NCI-H69 (cell line): ENCODE measurements around the gene SSBP2.

Experiments
- DNase-seq: peaks from one replicate; lab custom pipeline; 2025; lab: John Stamatoyannopoulos, UW

Gene SSBP2

DNA sequence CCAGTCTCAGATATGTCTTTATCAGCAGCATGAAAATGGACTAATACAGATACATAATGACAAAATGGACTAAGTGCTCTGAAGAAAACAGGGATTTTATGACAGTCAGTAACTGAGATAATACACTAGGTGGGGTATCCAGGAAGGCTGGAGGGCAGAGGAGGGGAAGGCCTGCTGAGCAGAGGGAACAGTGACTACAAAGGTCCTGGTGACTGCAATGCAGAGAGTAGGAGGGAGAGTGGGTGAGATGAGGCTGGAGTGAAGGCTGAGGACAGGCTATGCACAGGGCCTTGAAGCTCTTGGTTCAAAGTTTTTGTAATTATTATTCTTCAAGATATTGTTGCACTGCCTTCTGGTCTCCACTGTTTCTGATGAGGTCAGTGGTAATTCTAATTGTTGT is 361.9 kb downstream of the SSBP2 start:
- DNase-seq: no peak

DNA sequence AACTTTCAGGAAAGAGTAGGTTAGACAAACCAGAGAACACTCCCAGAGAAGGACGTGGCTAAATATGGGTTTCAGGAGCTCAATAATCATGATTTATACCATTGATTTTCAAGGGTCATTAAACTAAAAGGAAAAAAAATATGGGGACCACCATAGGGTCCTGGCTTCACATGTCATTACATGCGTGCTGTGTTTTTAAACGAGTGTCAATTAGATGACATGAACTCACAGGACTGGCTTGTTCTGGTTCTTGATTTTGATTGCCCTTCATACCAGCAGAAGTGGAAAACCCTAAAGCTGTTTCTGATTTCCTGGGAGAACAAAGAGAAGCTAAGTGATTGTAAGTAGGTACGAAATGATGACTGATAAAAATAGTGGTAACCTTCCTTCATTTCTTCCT is 362.7 kb downstream of the SSBP2 start:
- no peak for DNase-seq

DNA sequence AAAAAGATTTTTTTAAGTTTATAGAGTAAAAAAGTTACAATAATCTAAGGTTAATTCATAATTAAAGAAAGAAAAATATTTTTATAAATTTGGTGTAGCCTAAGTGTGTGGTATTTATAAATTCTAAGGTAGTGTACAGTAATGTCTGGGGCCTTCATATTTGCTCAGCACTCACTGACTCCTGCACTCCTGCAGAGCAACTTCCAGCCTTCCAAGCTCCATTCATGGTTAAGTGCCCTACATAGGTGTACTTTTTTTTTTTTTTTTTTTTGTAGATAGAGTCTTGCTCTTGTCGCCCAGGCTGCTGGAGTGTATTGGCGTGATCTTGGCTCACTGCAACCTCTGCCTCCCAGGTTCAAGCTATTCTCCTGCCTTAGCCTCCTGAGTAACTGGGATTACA is 367.0 kb downstream of the SSBP2 start:
- no peak for DNase-seq

DNA sequence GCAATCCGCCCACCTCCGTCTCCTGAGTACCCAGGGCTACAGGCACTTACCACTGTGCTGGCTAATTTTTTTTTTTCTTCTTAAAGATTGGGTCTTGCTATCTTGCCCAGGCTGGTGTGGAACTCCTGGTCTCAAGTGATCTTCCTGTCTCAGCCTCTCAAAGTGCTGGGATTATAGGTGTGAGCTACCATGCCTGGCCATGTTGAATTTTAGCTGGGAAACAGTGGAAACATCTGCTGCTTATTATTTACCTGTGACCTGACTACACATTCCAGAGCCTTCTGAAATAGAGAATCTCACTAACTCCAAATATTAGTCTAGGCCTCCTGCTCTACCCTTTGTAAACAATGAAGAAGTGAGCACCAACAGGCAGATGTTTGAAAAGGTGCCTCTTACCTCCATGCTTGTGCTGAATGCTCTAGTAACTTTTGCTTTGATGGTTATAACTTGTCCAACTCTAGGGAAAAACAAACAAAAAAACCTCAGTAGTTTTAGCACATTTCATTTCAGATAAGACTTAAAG is 379.5 kb downstream of the SSBP2 start:
- DNase-seq: no peak

DNA sequence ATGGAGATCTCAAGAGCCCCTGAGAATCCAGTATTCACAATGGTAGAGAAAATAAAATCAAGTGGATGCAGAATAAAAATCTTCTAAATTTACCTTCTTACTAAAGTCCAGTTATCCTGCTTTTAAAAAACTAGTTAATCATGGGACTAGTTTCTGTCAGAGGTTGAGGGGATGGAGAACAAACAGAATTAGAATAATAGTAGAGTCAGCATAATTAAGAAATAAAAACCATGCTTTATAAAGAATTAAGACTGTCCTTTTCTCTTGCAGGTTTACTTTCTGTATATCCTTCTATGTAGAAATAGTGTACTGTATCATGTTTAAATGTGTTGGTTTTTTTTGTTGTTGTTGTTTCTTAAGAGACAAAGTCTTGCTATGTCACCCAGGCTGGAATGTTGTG is 380.0 kb downstream of the SSBP2 start:
- DNase-seq: no peak

DNA sequence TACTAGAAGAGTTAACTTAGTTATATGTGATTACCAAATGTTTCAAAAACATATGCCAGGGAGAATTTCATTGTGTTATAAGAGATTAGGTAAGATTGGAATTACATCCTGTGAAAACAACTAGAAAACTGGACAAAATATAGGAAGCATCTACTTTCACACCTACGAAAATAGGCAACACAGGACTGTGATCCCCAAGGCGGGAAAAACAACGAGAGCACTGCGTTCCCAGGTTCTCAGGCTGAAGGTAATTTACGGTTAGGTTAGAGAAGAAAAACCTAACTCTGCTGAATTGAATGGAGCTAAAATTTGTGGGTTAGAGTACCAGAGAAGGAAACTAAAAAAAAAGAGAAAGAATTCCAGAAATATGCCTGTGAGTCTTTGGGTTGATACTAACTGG is 385.4 kb downstream of the SSBP2 start:
- DNase-seq: no peak

DNA sequence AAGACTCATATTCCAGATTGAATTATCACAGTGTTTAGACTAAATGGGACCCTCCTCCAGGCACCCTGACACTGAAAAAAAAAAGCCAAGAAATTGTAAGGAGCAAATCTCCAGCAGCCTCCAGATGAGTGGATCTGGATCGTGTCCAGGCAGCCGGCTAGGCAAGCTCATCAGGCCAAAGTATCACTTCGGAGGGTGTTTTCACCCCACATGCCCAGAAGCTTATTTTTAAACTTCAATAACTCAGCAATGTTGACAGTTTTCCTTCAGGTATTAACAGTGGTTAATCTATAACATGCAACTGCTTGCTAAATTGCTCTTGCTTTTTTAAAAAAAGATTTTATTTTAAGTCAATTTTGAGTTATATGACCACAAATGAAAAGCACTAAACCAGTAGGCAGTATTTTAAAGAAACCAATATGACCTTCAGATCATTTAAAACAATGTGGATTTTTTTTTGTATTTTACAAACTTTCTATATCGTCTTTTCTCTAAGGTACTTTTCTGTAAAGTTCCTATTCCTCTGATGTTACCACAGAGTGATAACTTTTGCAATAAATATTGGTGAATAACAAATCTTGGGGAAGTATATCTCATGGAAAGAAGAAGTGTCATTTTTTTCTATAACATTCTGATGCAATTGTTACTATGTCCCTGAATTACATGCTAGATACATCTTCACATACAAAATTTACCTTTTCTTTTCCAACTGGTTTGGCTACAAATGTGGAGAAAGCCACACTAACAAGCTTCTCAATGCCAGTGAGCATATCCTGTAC is 387.6 kb downstream of the SSBP2 start:
- no peak for DNase-seq
